Smooth muscle cell (in vitro differentiated cells): ENCODE measurements around the gene COL6A5. TPM values are rescaled to one million over a fixed set of nuclear protein-coding genes. Genes with fewer than 3 reads are reported as not detected.

Experiments
- DNase-seq: peaks from one replicate; lab custom pipeline; 2025; ENCODE audit not compliant: unreplicated experiment; lab: John Stamatoyannopoulos, UW
- H2AFZ ChIP-seq: fragments of 200-600 bp; sonication (generic); 2 replicates; pipeline ENCODE4 v1.6.0; 2016; ENCODE audit warnings: antibody characterized with exemption, low read depth, mild to moderate bottlenecking
- H3F3A ChIP-seq: fragments of 200-600 bp; sonication (generic); 2 replicates; pipeline ENCODE4 v1.6.0; 2017; ENCODE audit warnings: antibody characterized with exemption, low read depth
- H3K27ac ChIP-seq: fragments of 200-600 bp; sonication (generic); 2 replicates; pipeline ENCODE4 v1.5.1; 2016; ENCODE audit warnings: low read depth, mild to moderate bottlenecking
- H3K27me3 ChIP-seq: fragments of 200-600 bp; sonication (generic); 2 replicates; pipeline ENCODE4 v1.6.1; 2016; ENCODE audit warnings: low read depth, mild to moderate bottlenecking
- H3K36me3 ChIP-seq: fragments of 200-600 bp; sonication (generic); 2 replicates; pipeline ENCODE4 v1.5.1; 2016; ENCODE audit warnings: low read depth
- H3K4me1 ChIP-seq: fragments of 200-600 bp; sonication (generic); 2 replicates; pipeline ENCODE4 v1.5.1; 2016; ENCODE audit warnings: low read depth
- H3K4me2 ChIP-seq: fragments of 200-600 bp; sonication (generic); 2 replicates; pipeline ENCODE4 v1.6.0; 2016; ENCODE audit warnings: mild to moderate bottlenecking
- H3K4me3 ChIP-seq: fragments of 200-600 bp; sonication (generic); 2 replicates; pipeline ENCODE4 v1.5.1; 2016; ENCODE audit warnings: mild to moderate bottlenecking
- H3K79me2 ChIP-seq: fragments of 200-600 bp; sonication (generic); 2 replicates; pipeline ENCODE4 v1.6.0; 2016; ENCODE audit warnings: low read depth, mild to moderate bottlenecking
- H3K9ac ChIP-seq: fragments of 200-600 bp; sonication (generic); 2 replicates; pipeline ENCODE4 v1.6.0; 2016; ENCODE audit warnings: low read depth
- H3K9me3 ChIP-seq: fragments of 200-600 bp; sonication (generic); replicated peaks from 2 replicates; pipeline ENCODE4 v1.5.1; 2016; ENCODE audit warnings: low read depth
- H4K20me1 ChIP-seq: fragments of 200-600 bp; sonication (generic); 2 replicates; pipeline ENCODE4 v1.6.0; 2016; ENCODE audit warnings: low read depth
- WGBS: methylation state at CpG from one replicate; pipeline ENCODE4 v1.1.7; 2016; ENCODE audit warnings: low lambda C conversion rate; 5-methylcytosine and 5-hydroxymethylcytosine counted together
- polyA plus RNA-seq: library from polyadenylated mRNA; unstranded; fragments of >200 nt; fragmentation: Nextera tagmentation; extraction: Ambion mirVana; gene quantifications from 2 replicates; pipeline ENCODE4 v1.2.1, GENCODE V29; 2016
- total RNA-seq: library from RNA; depleted of rRNA; stranded (reverse); fragments of >200 nt; gene quantifications from 2 replicates; pipeline ENCODE4 v1.2.3, GENCODE V29; 2014
- TF ChIP-seq, protein P1 (sequence below): fragments of 200-600 bp; sonication (generic); IDR thresholded peaks from 2 replicates; pipeline ENCODE4 v1.5.1; 2017; ENCODE audit warnings: borderline replicate concordance, mild to moderate bottlenecking, antibody characterized with exemption; ENCODE audit not compliant: insufficient read depth, poor library complexity, severe bottlenecking

The COL6A5 gene
- total and polyA plus RNA-seq, 2 experiments from 2014 or later = 1.2 TPM; not detected in 1

- H3K9ac ChIP-seq = no peak overlapping the region
- 57% methylated on average over 5 of the region's 5 CpGs for WGBS
- no peaks in the 10 kb centered on the region for H3K36me3 ChIP-seq
- H3K27ac ChIP-seq = no peak overlapping the region
- peaks cover 6% of the 10 kb centered on the region for H3F3A ChIP-seq
- H3K27me3 ChIP-seq = no peaks in the 10 kb centered on the region
- TF ChIP-seq, protein P1, sequence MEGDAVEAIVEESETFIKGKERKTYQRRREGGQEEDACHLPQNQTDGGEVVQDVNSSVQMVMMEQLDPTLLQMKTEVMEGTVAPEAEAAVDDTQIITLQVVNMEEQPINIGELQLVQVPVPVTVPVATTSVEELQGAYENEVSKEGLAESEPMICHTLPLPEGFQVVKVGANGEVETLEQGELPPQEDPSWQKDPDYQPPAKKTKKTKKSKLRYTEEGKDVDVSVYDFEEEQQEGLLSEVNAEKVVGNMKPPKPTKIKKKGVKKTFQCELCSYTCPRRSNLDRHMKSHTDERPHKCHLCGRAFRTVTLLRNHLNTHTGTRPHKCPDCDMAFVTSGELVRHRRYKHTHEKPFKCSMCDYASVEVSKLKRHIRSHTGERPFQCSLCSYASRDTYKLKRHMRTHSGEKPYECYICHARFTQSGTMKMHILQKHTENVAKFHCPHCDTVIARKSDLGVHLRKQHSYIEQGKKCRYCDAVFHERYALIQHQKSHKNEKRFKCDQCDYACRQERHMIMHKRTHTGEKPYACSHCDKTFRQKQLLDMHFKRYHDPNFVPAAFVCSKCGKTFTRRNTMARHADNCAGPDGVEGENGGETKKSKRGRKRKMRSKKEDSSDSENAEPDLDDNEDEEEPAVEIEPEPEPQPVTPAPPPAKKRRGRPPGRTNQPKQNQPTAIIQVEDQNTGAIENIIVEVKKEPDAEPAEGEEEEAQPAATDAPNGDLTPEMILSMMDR = no peak
- peak overlapping the region; percentile 33 for H2AFZ ChIP-seq
- H3K4me2 ChIP-seq = peak overlapping the region; percentile 26
- no peaks in the 10 kb centered on the region for H3K79me2 ChIP-seq
- H4K20me1 ChIP-seq = no peaks in the 10 kb centered on the region
- no peak overlapping the region for H3K4me3 ChIP-seq
- no peaks in the 10 kb centered on the region for H3K4me1 ChIP-seq
- H3K9me3 ChIP-seq = no peaks in the 10 kb centered on the region
- DNase-seq = no peak
Observed at GRCh38 chr3:130424837-130425236, 79.4 kb downstream of the COL6A5 start.

GRCh38 chr3:130425484-130425883, 80.0 kb downstream of the COL6A5 start:
- DNase-seq = no peak
- H3K4me3 ChIP-seq = no peak overlapping the region

DNA sequence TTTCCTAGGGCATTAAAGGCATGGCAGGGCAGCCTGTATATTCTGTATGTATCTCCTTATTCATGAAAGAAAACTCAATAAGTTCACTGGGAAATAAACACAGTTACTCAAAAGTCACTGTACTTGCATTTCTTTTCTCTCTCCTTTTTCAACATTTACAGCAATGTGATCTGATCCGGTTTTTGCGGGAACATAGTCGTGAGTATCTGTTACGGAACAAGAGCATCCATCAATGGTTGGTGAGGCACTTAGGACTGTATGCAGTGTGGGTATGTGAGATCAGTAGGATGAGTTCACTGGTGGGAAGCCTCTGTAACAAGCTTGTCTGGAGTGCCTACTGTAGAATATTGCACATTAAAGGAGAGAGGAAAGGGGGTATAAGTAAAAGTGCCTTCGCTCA, 80.7 kb downstream of the COL6A5 start:
- Histone ChIP-seq H3K9me3 (no peaks in the 10 kb centered on the region), H3K36me3 (no peaks in the 10 kb centered on the region), H3K4me3 (no peak overlapping the region), H3K27ac (no peak overlapping the region), H3F3A (peaks cover 6% of the 10 kb centered on the region), H3K4me2 (no peak overlapping the region), H3K27me3 (no peaks in the 10 kb centered on the region), H3K9ac (no peak overlapping the region), H2AFZ (no peak overlapping the region), H3K79me2 (no peaks in the 10 kb centered on the region), H4K20me1 (no peaks in the 10 kb centered on the region), H3K4me1 (no peaks in the 10 kb centered on the region)
- 73% methylated on average over 5 of the region's 5 CpGs for WGBS
- TF ChIP-seq, protein P1 = no peak
- no peak for DNase-seq

More at GRCh38 chr3:130425484-130425883, 80.0 kb downstream of the COL6A5 start:
- whole genome bisulfite sequencing = 38% methylated on average over 1 of the region's 1 CpG
- no peaks in the 10 kb centered on the region for H3K79me2 ChIP-seq
- no peaks in the 10 kb centered on the region for H3K36me3 ChIP-seq
- peak overlapping the region; percentile 52 for H2AFZ ChIP-seq
- H3K27ac ChIP-seq = no peak overlapping the region
- TF ChIP-seq, protein P1 = no peak
- H3K9me3 ChIP-seq = no peaks in the 10 kb centered on the region
- H3K4me1 ChIP-seq = no peaks in the 10 kb centered on the region
- H3K9ac ChIP-seq = no peak overlapping the region
- no peaks in the 10 kb centered on the region for H4K20me1 ChIP-seq
- H3K27me3 ChIP-seq = no peaks in the 10 kb centered on the region
- peaks cover 6% of the 10 kb centered on the region for H3F3A ChIP-seq
- H3K4me2 ChIP-seq = peak overlapping the region; percentile 26

DNA sequence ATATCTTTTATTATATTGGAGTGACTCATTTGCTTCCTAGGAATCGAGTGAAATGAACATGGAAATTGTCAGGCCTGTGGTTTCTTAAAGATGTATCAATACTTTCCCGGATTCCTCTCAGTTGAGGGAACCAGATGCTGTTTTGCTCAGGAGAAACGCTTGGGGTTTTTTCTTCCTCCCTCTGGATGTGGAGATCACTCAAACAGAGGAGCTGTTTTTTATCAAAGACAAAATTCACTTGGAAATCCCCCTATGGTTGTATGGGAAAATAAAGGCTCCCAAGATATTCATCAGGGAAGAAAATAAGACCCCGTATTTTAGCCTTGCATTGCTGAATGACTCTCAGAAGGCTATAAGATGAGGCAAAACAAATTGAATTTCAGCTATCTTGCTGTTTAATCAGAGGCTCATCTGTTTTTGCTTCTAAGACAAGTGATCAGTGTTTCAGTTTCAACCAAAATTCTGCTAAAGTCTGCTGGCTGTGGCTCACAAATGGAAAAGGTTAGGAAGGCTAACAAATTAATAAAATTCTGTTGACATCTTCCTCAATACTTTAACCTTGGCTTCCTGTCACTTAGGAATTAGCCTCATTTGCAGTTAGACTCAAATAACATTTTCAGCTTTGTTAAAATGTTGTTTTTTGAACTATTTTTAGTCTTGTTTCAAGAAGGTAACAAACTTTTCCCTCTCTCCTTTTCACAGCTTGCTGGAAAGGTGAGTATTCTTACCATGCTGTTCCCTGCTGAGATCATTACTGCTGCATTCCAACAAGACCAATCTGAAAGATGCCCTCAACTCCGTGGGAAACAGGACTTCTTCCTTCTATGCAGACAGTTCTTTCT, 83.6 kb downstream of the COL6A5 start:
- Histone ChIP-seq H4K20me1 (no peaks in the 10 kb centered on the region), H3K4me1 (no peaks in the 10 kb centered on the region)
- 48% methylated on average over 5 of the region's 5 CpGs for WGBS

More for the DNA sequence above, 83.6 kb downstream of the COL6A5 start:
- H3K4me3 ChIP-seq = no peak overlapping the region
- H3K27me3 ChIP-seq = no peaks in the 10 kb centered on the region
- H2AFZ ChIP-seq = peak overlapping the region; percentile 19
- H3K9ac ChIP-seq = no peak overlapping the region
- DNase-seq = no peak
- TF ChIP-seq, protein P1 = no peak
- H3K9me3 ChIP-seq = no peaks in the 10 kb centered on the region
- no peaks in the 10 kb centered on the region for H3K36me3 ChIP-seq
- H3K27ac ChIP-seq = no peak overlapping the region
- H3K79me2 ChIP-seq = no peaks in the 10 kb centered on the region
- H3K4me2 ChIP-seq = no peak overlapping the region
- H3F3A ChIP-seq = peaks cover 6% of the 10 kb centered on the region
